CD4-positive, alpha-beta T cell (primary cell): ENCODE results near the gene TRPV5. TPM values are rescaled to one million over a fixed set of nuclear protein-coding genes. Genes with fewer than 3 reads are reported as not detected.

Source experiments
- ATAC-seq: fragments of 200-7000 bp; cut with Tn5 transposase; one replicate; pipeline ENCODE4 v1.10.0; 2022; ENCODE audit warnings: mild to moderate bottlenecking; ENCODE audit not compliant: poor library complexity
- CTCF ChIA-PET: fragments of 350-600 bp; sonication (Branson Sonifier 250); formaldehyde crosslinking; loops from one replicate; lab custom pipeline; 2021; ENCODE audit warnings: antibody characterized with exemption, inconsistent platforms; lab: Charles Lee
- POLR2A ChIA-PET: fragments of 350-600 bp; sonication (Branson Sonifier 250); formaldehyde crosslinking; loops from one replicate; lab custom pipeline; 2021; ENCODE audit warnings: antibody characterized with exemption, inconsistent platforms; lab: Charles Lee
- DNase-seq, 14 experiments: peaks; one replicate each; pipeline ENCODE4 v3.0.0-alpha.2; 2013 to 2020; ENCODE audit warnings: mixed read lengths in 2 of 14
- H3K27ac ChIP-seq, 2 donors: one replicate each; pipeline versions ENCODE4 v1.5.1 to v1.7.0; 2013; ENCODE audit warnings: low read length in 2 of 2, low read depth in 1 of 2, mild to moderate bottlenecking in 1 of 2
- H3K27me3 ChIP-seq, 2 experiments: 1 replicate in 1 of 2; 2 replicates in 1 of 2; pipeline versions ENCODE4 v1.6.1 to v1.7.0; 2013; ENCODE audit warnings: low read length in 2 of 2, control low read depth in 1 of 2, mild to moderate bottlenecking in 1 of 2, moderate library complexity in 1 of 2; ENCODE audit not compliant: insufficient read depth in 2 of 2, control insufficient read depth in 1 of 2
- H3K36me3 ChIP-seq: one replicate; pipeline ENCODE4 v1.6.1; 2013; ENCODE audit warnings: low read length, control low read depth; ENCODE audit not compliant: insufficient read depth
- H3K4me1 ChIP-seq: one replicate; pipeline ENCODE4 v1.6.1; 2013; ENCODE audit warnings: low read length, control low read depth; ENCODE audit not compliant: insufficient read depth
- H3K4me3 ChIP-seq: one replicate; pipeline ENCODE4 v1.5.1; 2013; ENCODE audit warnings: mild to moderate bottlenecking, low read length, moderate library complexity
- H3K9me3 ChIP-seq, 2 experiments: 1 replicate in 1 of 2; 2 replicates in 1 of 2; pipeline versions ENCODE4 v1.6.1 to v1.7.0; 2013; ENCODE audit warnings: low read length in 2 of 2, mild to moderate bottlenecking in 2 of 2, control low read depth in 1 of 2, moderate library complexity in 1 of 2; ENCODE audit not compliant: control insufficient read depth in 1 of 2, insufficient read depth in 1 of 2
- H3K27ac Mint-ChIP-seq: one replicate; pipeline ENCODE4 v1.8.0; 2020; ENCODE audit warnings: mixed read lengths
- H3K27me3 Mint-ChIP-seq: one replicate; pipeline ENCODE4 v1.8.0; 2021; ENCODE audit warnings: mixed read lengths
- H3K36me3 Mint-ChIP-seq: one replicate; pipeline ENCODE4 v1.8.0; 2021; ENCODE audit warnings: low read depth, mixed read lengths
- H3K4me1 Mint-ChIP-seq: one replicate; pipeline ENCODE4 v1.8.0; 2021; ENCODE audit warnings: low read depth, mixed read lengths
- H3K4me3 Mint-ChIP-seq: one replicate; pipeline ENCODE4 v1.8.0; 2020; ENCODE audit warnings: mild to moderate bottlenecking, mixed read lengths
- H3K9me3 Mint-ChIP-seq: one replicate; pipeline ENCODE4 v1.8.0; 2020; ENCODE audit warnings: mixed read lengths
- intact Hi-C, 2 experiments: fragments of 100-400 bp; cut with DNase I in 1 of 2; cut with micrococcal nuclease in 1 of 2; formaldehyde crosslinking; loops; one replicate each; pipeline versions ENCODE4 v1.15.1 to v1.9.0; 2023 to 2025; cut with DNase I, micrococcal nuclease
- total RNA-seq, 174 experiments: library from RNA in 2 of 174; stranded (reverse) in 2 of 174; gene quantifications; one replicate each; pipeline ENCODE4 v1.2.3 and lab custom pipeline; 2021 to 2026
- TF ChIP-seq, protein P1 (sequence below): fragments of 200-600 bp; IDR thresholded peaks from one replicate; pipeline ENCODE4 v1.8.0; 2022; ENCODE audit warnings: antibody characterized with exemption, mild to moderate bottlenecking

The TRPV5 gene
- total RNA-seq, 2 experiments from 2014 or later: not detected

DNA sequence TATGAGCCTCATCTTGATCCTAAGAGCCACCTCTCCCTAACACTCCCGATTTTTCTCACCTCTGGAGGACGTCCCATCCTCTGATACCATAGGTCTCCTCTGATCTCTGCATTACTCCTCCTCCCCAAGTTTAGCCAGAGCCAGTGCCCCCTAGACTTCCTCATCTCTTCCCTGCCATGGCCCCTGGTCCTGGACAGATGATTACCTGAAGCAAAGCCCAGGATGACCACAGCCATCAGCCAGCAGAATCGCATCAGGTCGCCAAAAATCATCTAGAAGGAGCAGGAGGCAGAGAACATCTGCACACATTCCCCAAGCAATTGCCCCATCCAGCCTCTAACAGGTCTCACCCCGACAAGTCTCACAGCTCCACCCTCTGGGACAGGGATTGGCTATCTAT lies 59.7 kb downstream of the TRPV5 start:
- Mint-ChIP-seq H3K4me1 (no peaks in the 10 kb centered on the region), H3K9me3 (no peaks in the 10 kb centered on the region), H3K4me3 (no peak overlapping the region), H3K27ac (peak overlapping the region; percentile 47), H3K27me3 (no peaks in the 10 kb centered on the region), H3K36me3 (peaks cover 29% of the 10 kb centered on the region)
- intact Hi-C loops: no loop called here
- ATAC-seq (no peak), DNase-seq (no peak)
- H3K36me3 ChIP-seq: peaks cover 10% of the 10 kb centered on the region
- H3K27me3 ChIP-seq: no peaks in the 10 kb centered on the region
- TF ChIP-seq, protein P1, sequence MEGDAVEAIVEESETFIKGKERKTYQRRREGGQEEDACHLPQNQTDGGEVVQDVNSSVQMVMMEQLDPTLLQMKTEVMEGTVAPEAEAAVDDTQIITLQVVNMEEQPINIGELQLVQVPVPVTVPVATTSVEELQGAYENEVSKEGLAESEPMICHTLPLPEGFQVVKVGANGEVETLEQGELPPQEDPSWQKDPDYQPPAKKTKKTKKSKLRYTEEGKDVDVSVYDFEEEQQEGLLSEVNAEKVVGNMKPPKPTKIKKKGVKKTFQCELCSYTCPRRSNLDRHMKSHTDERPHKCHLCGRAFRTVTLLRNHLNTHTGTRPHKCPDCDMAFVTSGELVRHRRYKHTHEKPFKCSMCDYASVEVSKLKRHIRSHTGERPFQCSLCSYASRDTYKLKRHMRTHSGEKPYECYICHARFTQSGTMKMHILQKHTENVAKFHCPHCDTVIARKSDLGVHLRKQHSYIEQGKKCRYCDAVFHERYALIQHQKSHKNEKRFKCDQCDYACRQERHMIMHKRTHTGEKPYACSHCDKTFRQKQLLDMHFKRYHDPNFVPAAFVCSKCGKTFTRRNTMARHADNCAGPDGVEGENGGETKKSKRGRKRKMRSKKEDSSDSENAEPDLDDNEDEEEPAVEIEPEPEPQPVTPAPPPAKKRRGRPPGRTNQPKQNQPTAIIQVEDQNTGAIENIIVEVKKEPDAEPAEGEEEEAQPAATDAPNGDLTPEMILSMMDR: no peak
- peaks cover 0 to 4% of the 10 kb centered on the region in 2 experiments for H3K9me3 ChIP-seq
- no peak overlapping the region for H3K4me3 ChIP-seq
- ChIA-PET POLR2A (interaction anchor here (0.6 to 1.4 kb wide), 2 partner anchors 9 to 34 kb away, joined by 3 to 4 read pairs; no protein-coding TSS in a partner anchor), CTCF (interaction anchor here (1.2 to 1.8 kb wide), 2 partner anchors 19 to 127 kb away, joined by 3 read pairs; partner anchors contain the start of gene EPHB6)
- no peaks in the 10 kb centered on the region for H3K4me1 ChIP-seq
- no peak overlapping the region for H3K27ac ChIP-seq

DNA sequence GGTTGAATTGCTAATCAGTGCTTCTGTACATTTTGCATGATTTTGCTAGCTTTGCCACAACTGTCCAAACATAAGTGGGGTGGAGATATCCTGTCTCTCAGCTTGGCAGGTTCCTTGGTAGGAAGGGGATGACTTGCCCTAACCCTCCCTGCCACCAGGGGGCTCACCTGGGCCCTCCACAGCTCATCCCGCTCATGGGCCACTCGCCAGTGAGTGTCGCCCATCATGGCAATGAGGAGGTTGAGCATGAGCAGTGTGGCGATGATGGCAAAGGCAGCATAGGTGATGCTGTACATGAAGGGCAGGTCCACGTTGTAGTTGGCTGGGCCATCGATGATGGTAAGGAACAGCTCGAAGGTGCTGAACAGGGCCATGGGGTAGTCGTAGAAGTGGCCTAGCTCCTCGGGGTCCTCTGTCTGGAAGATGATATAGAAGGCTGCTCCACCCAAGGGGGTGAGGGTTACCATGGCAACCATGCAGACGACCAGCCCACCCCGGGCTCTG lies 60.2 kb downstream of the TRPV5 start:
- peaks cover 14% of the 10 kb centered on the region for H3K36me3 ChIP-seq
- no peaks in the 10 kb centered on the region for H3K9me3 Mint-ChIP-seq
- peaks cover 31% of the 10 kb centered on the region for H3K36me3 Mint-ChIP-seq
- H3K27me3 Mint-ChIP-seq: no peaks in the 10 kb centered on the region
- H3K27ac ChIP-seq: no peak overlapping the region
- DNase-seq (peak in 5 of 14 experiments; percentile 19 to 52 (median 39)), ATAC-seq (peak; percentile 67)
- H3K4me3 Mint-ChIP-seq: no peak overlapping the region
- intact Hi-C loops: no loop called here
- no peak overlapping the region for H3K27ac Mint-ChIP-seq
- no peaks in the 10 kb centered on the region for H3K27me3 ChIP-seq
- ChIA-PET CTCF (interaction anchor here (1.2 to 1.8 kb wide), 3 partner anchors 8 to 128 kb away, joined by 3 read pairs; partner anchors contain the start of gene EPHB6), POLR2A (interaction anchor here (0.6 to 1.8 kb wide), 3 partner anchors 9 to 65 kb away, joined by 3 to 9 read pairs (median 4); no protein-coding TSS in a partner anchor)
- H3K4me1 ChIP-seq: no peaks in the 10 kb centered on the region
- no peaks in the 10 kb centered on the region for H3K4me1 Mint-ChIP-seq
- TF ChIP-seq, protein P1: no peak
- H3K4me3 ChIP-seq: no peak overlapping the region
- H3K9me3 ChIP-seq: peaks cover 0 to 4% of the 10 kb centered on the region in 2 experiments

DNA sequence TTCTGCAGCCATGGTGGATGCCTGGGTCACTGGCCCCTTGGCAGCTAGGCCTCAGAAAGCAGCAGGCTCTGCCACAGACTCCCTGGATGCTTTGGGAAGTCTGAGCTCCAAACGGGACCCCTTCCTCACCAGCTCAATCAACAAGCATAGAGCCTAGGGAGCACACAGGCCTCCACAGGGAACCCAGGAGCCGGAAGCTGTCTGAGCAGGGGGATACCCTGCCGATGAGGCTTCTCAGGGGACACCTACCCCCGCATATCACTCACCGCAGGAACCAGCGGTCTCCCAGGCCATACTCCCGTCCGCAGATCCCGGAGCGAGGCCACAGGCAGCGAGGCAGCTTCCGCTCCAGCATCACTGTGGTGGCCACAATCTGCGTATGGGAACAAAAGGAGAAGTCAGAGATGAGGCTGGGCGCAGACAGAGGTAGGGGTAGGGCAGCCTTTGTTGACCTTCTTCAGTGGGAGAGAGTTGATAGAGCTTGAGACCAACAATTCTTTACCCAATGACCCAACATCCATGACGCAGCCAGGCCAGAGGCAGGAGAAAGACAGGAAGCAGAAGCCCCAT lies 61.4 kb downstream of the TRPV5 start:
- peaks cover 42% of the 10 kb centered on the region for H3K36me3 Mint-ChIP-seq
- Histone ChIP-seq H3K4me1 (no peaks in the 10 kb centered on the region), H3K27me3 (no peaks in the 10 kb centered on the region), H3K36me3 (peaks cover 20% of the 10 kb centered on the region), H3K9me3 (peaks cover 0 to 4% of the 10 kb centered on the region in 2 experiments), H3K27ac (no peak overlapping the region), H3K4me3 (no peak overlapping the region)
- CTCF ChIA-PET: interaction anchor here (1.2 kb wide), 1 partner anchor 9 kb away, joined by 3 read pairs; no protein-coding TSS in a partner anchor
- H3K9me3 Mint-ChIP-seq: no peaks in the 10 kb centered on the region
- no peaks in the 10 kb centered on the region for H3K4me1 Mint-ChIP-seq
- no peak overlapping the region for H3K4me3 Mint-ChIP-seq
- intact Hi-C loops: no loop called here
- ATAC-seq (no peak), DNase-seq (no peak)
- TF ChIP-seq, protein P1: no peak
- no peak overlapping the region for H3K27ac Mint-ChIP-seq
- H3K27me3 Mint-ChIP-seq: no peaks in the 10 kb centered on the region
- POLR2A ChIA-PET: interaction anchor here (1.8 kb wide), 1 partner anchor 64 kb away, joined by 9 read pairs; no protein-coding TSS in a partner anchor
